Hepatocyte (in vitro differentiated cells): ENCODE data around the gene MXI1. TPM values are rescaled to one million over a fixed set of nuclear protein-coding genes. Genes with fewer than 3 reads are reported as not detected.
A peak's percentile ranks its signal among the peaks of the same experiment; 100 is the strongest.

Experiments used
- DNase-seq: peaks from one replicate; pipeline ENCODE4 v3.0.0-alpha.2; 2016; ENCODE audit warnings: low spot score
- H2AFZ ChIP-seq: fragments of 200-600 bp; sonication (generic); 2 replicates; pipeline ENCODE4 v1.6.0; 2016; ENCODE audit warnings: antibody characterized with exemption, mild to moderate bottlenecking
- H3K27ac ChIP-seq: fragments of 200-600 bp; sonication (generic); 2 replicates; pipeline ENCODE4 v1.5.1; 2016; ENCODE audit warnings: mild to moderate bottlenecking
- H3K27me3 ChIP-seq: fragments of 200-600 bp; sonication (generic); 2 replicates; pipeline ENCODE4 v1.6.1; 2016
- H3K36me3 ChIP-seq: fragments of 200-600 bp; sonication (generic); replicated peaks from 2 replicates; pipeline ENCODE4 v1.5.1; 2016; ENCODE audit warnings: low read depth; ENCODE audit not compliant: insufficient read depth
- H3K4me1 ChIP-seq: fragments of 200-600 bp; sonication (generic); 2 replicates; pipeline ENCODE4 v1.5.1; 2016; ENCODE audit warnings: mild to moderate bottlenecking, moderate library complexity; ENCODE audit not compliant: insufficient read depth
- H3K4me2 ChIP-seq: fragments of 200-600 bp; sonication (generic); 2 replicates; pipeline ENCODE4 v1.6.0; 2016
- H3K4me3 ChIP-seq: fragments of 200-600 bp; sonication (generic); 2 replicates; pipeline ENCODE4 v1.5.1; 2016; ENCODE audit warnings: mild to moderate bottlenecking
- H3K79me2 ChIP-seq: fragments of 200-600 bp; sonication (generic); 2 replicates; pipeline ENCODE4 v1.6.0; 2017; ENCODE audit warnings: mild to moderate bottlenecking
- H3K9me2 ChIP-seq: fragments of 200-600 bp; sonication (generic); replicated peaks from 2 replicates; pipeline ENCODE4 v1.6.0; 2017; ENCODE audit warnings: mild to moderate bottlenecking; ENCODE audit not compliant: insufficient read depth
- H3K9me3 ChIP-seq: fragments of 200-600 bp; sonication (generic); 2 replicates; pipeline ENCODE4 v1.5.1; 2016; ENCODE audit warnings: low read depth, mild to moderate bottlenecking
- H4K20me1 ChIP-seq: fragments of 200-600 bp; sonication (generic); 2 replicates; pipeline ENCODE4 v1.6.0; 2016; ENCODE audit warnings: mild to moderate bottlenecking; ENCODE audit not compliant: insufficient read depth, poor library complexity, severe bottlenecking
- CTCF ChIP-seq: fragments of 200-600 bp; sonication (generic); IDR thresholded peaks from 2 replicates; pipeline ENCODE4 v1.5.1; 2016; ENCODE audit warnings: antibody characterized with exemption, mild to moderate bottlenecking; ENCODE audit not compliant: poor library complexity
- EZH2 ChIP-seq: fragments of 200-600 bp; sonication (generic); IDR thresholded peaks from 2 replicates; pipeline ENCODE4 v1.6.1; 2016; ENCODE audit warnings: antibody characterized with exemption, mild to moderate bottlenecking, borderline replicate concordance
- EZH2phosphoT487 ChIP-seq: fragments of 200-600 bp; sonication (generic); IDR thresholded peaks from one replicate; pipeline ENCODE4 v1.6.1; 2018; ENCODE audit warnings: antibody characterized with exemption, mild to moderate bottlenecking, low read depth, moderate library complexity; ENCODE audit not compliant: unreplicated experiment, severe bottlenecking
- WGBS: methylation state at CpG from one replicate; pipeline ENCODE4 v1.1.6; 2016; ENCODE audit warnings: low lambda C conversion rate; ENCODE audit errors: missing lambda C conversion rate; 5-methylcytosine and 5-hydroxymethylcytosine counted together
- polyA plus RNA-seq: library from polyadenylated mRNA; unstranded; fragments of >200 nt; fragmentation: Nextera tagmentation; extraction: Ambion mirVana; gene quantifications from 2 replicates; pipeline ENCODE4 v1.2.1, GENCODE V29; 2016
- total RNA-seq: library from RNA; depleted of rRNA; stranded (reverse); fragments of >200 nt; gene quantifications from 2 replicates; pipeline ENCODE4 v1.2.3, GENCODE V29; 2014

Gene MXI1
- total and polyA plus RNA-seq, 2 experiments from 2014 or later: 14.2 to 14.8 TPM

DNA sequence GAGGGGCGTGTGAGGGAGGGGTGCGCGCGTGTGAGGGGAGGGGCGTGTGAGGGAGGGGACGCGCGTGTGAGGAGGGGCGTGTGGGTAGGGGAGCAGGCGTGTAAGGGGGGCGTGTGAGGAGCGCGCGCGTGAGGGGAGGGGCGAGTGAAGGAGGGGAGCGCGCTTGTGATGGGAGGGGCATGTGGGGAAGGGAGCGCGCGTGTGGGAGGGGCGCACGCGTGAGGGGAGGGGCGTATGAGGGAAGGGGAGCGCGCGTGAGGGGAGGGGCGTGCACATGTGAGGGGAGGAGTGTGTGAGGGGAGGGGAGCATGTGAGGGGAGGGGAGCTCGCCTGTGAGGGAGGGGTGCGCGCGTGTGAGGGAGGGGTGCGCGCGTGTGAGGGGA, 19.1 kb downstream of the MXI1 start:
- WGBS: no CpG with 5 or more reads among the region's 36 CpGs
- peak overlapping the region; percentile 32 for H3K4me3 ChIP-seq
- peak overlapping the region; percentile 81 for H2AFZ ChIP-seq
- peak overlapping the region; percentile 69 for H3K4me2 ChIP-seq
- peak overlapping the region; percentile 85 for H3K27ac ChIP-seq
- peaks cover 34% of the 10 kb centered on the region for H3K79me2 ChIP-seq
- DNase-seq: peak; percentile 96
- peaks cover 7% of the 10 kb centered on the region for H3K4me1 ChIP-seq
- no peaks in the 10 kb centered on the region for H3K9me3 ChIP-seq
- H4K20me1 ChIP-seq: no peaks in the 10 kb centered on the region
- no peaks in the 10 kb centered on the region for H3K27me3 ChIP-seq
- H3K9me2 ChIP-seq: no peaks in the 10 kb centered on the region
- no peaks in the 10 kb centered on the region for H3K36me3 ChIP-seq
- TF ChIP-seq EZH2 (no peak), CTCF (no peak), EZH2phosphoT487 (no peak)

GRCh38 chr10:110226926-110227641, 19.7 kb downstream of the MXI1 start:
- peak overlapping the region; percentile 86 for H3K4me2 ChIP-seq
- H2AFZ ChIP-seq: peak overlapping the region; percentile 71
- no peaks in the 10 kb centered on the region for H3K27me3 ChIP-seq
- H3K36me3 ChIP-seq: no peaks in the 10 kb centered on the region
- DNase-seq: peak; percentile 70
- H3K27ac ChIP-seq: peak overlapping the region; percentile 85
- WGBS: 0% methylated on average over 2 of the region's 71 CpGs
- H3K4me1 ChIP-seq: peaks cover 4% of the 10 kb centered on the region
- H3K9me2 ChIP-seq: no peaks in the 10 kb centered on the region
- H4K20me1 ChIP-seq: no peaks in the 10 kb centered on the region
- H3K9me3 ChIP-seq: no peaks in the 10 kb centered on the region
- TF ChIP-seq EZH2 (no peak), CTCF (no peak), EZH2phosphoT487 (no peak)
- peak overlapping the region; percentile 32 for H3K4me3 ChIP-seq
- H3K79me2 ChIP-seq: peaks cover 36% of the 10 kb centered on the region

- Histone ChIP-seq H4K20me1 (no peaks in the 10 kb centered on the region), H3K9me2 (no peaks in the 10 kb centered on the region), H3K27me3 (no peaks in the 10 kb centered on the region), H3K79me2 (peaks cover 34% of the 10 kb centered on the region), H3K27ac (no peak overlapping the region), H3K4me2 (peak overlapping the region; percentile 86), H2AFZ (no peak overlapping the region), H3K9me3 (no peaks in the 10 kb centered on the region), H3K4me3 (no peak overlapping the region), H3K36me3 (no peaks in the 10 kb centered on the region), H3K4me1 (no peaks in the 10 kb centered on the region)
- 78% methylated on average over 10 of the region's 10 CpGs for WGBS
- TF ChIP-seq EZH2: no peak
- no peak for TF ChIP-seq EZH2phosphoT487
- no peak for TF ChIP-seq CTCF
- DNase-seq: no peak
These were observed 20.7 kb downstream of the MXI1 start for GRCh38 chr10:110228066-110228465.
